ENCODE results near the gene INCA1. TPM values are rescaled to one million over a fixed set of nuclear protein-coding genes. Genes with fewer than 3 reads are reported as not detected.
A peak's percentile ranks its signal among the peaks of the same experiment; 100 is the strongest.

INCA1 gene
- total and polyA plus RNA-seq, 8 donors: 0.28 to 2.4 (median 0.41) TPM

GRCh38 chr17:4948166-4948930, 49.0 kb downstream of the INCA1 start, which contains the start of gene PFN1:
TSS of gene PFN1 (minus strand) at chr17:4948530. CDS start at chr17:4948394, 136 bp downstream.
- Histone ChIP-seq H3K4me3 (peak within 1 kb of the TSS; percentile 94 to 100 (median 97)), H3K4me1 (peaks cover 0 to 24% (median 6%) of the 10 kb centered on the region in 3 donors), H3K36me3 (peaks cover 0 to 14% (median 0%) of the 10 kb centered on the region in 3 donors), H3K27me3 (no peaks in the 10 kb centered on the region), H3K27ac (peak within 1 kb of the TSS; percentile 88 to 99 (median 98)), H3K9me3 (no peaks in the 10 kb centered on the region)
- intact Hi-C loops (cut with DNase I): no loop called here
- peak; percentile 68 to 84 (median 80) for ATAC-seq
- TF ChIP-seq CTCF (IDR thresholded peaks at IDR 0.05): no peak
- no peak for FAIRE-seq
- 0 to 1% methylated on average over 43 to 59 of the region's 59 CpGs for WGBS, 2 donors
- peak; percentile 85 to 93 (median 90) for DNase-seq

GRCh38 chr17:4947411-4948165, 49.7 kb downstream of the INCA1 start:
- Histone ChIP-seq H3K27ac (peak overlapping the region; percentile 81 to 99 (median 94)), H3K9me3 (no peaks in the 10 kb centered on the region), H3K4me3 (peak overlapping the region; percentile 94 to 100 (median 97)), H3K27me3 (no peaks in the 10 kb centered on the region), H3K4me1 (peaks cover 0 to 24% (median 6%) of the 10 kb centered on the region in 3 donors), H3K36me3 (peaks cover 0 to 22% (median 0%) of the 10 kb centered on the region in 3 donors)
- no peak for TF ChIP-seq CTCF (IDR thresholded peaks at IDR 0.05)
- DNase-seq (peak; percentile 53 to 86 (median 68)), FAIRE-seq (no peak), ATAC-seq (peak; percentile 40 to 59 (median 51))
- intact Hi-C loops (cut with DNase I): no loop called here
- 0 to 1% methylated on average over 40 to 56 of the region's 56 CpGs for WGBS, 2 donors

- H3K4me3 ChIP-seq: peak overlapping the region; percentile 94 to 100 (median 97)
- H3K36me3 ChIP-seq: peaks cover 0 to 23% (median 0%) of the 10 kb centered on the region in 3 donors
- ATAC-seq (no peak), FAIRE-seq (no peak), DNase-seq (no peak)
- no peak for TF ChIP-seq CTCF (IDR thresholded peaks at IDR 0.05)
- 4 to 7% methylated on average over 7 of the region's 7 CpGs for WGBS, 2 donors
- peak overlapping the region; percentile 81 to 99 (median 94) for H3K27ac ChIP-seq
- H3K27me3 ChIP-seq: no peaks in the 10 kb centered on the region
- H3K9me3 ChIP-seq: no peaks in the 10 kb centered on the region
- H3K4me1 ChIP-seq: peaks cover 0 to 25% (median 6%) of the 10 kb centered on the region in 3 donors
- intact Hi-C loops (cut with DNase I): no loop called here
These were observed 50.3 kb downstream of the INCA1 start for GRCh38 chr17:4947010-4947410.

- WGBS, 2 donors: 28 to 38% methylated on average over 16 of the region's 16 CpGs
- FAIRE-seq: no peak
- intact Hi-C loops (cut with DNase I): no loop called here
- no peak overlapping the region for H3K27ac ChIP-seq
- no peaks in the 10 kb centered on the region for H3K27me3 ChIP-seq
- no peaks in the 10 kb centered on the region for H3K9me3 ChIP-seq
- ATAC-seq: no peak
- peaks cover under 1 to 31% (median 10%) of the 10 kb centered on the region in 3 donors for H3K4me1 ChIP-seq
- H3K4me3 ChIP-seq: peak overlapping the region in 3 of 4 donors; percentile 96 to 100 (median 98)
- peaks cover 0 to 23% (median 0%) of the 10 kb centered on the region in 3 donors for H3K36me3 ChIP-seq
- DNase-seq: peak in 1 of 6 donors; percentile 20
- TF ChIP-seq CTCF (IDR thresholded peaks at IDR 0.05): no peak
These were observed 50.9 kb downstream of the INCA1 start for GRCh38 chr17:4946312-4946976.

All from pancreas (tissue), 10 donors.